Heart right ventricle (tissue), 16 donors: Measurements from ENCODE around the gene SCLT1. TPM values are rescaled to one million over a fixed set of nuclear protein-coding genes. Genes with fewer than 3 reads are reported as not detected.

Experiments
- ATAC-seq, 8 donors: fragments of 200-7000 bp; cut with Tn5 transposase; one replicate each; pipeline ENCODE4 v1.9.1; 2020; ENCODE audit warnings: mild to moderate bottlenecking in 8 of 8, moderate library complexity in 8 of 8, moderate number of reproducible peaks in 1 of 8
- DNase-seq, 2 donors: peaks; one replicate each; pipeline ENCODE4 v3.0.0-alpha.2; 2020
- H3K27ac ChIP-seq, 10 donors: fragments of 200-600 bp; sonication (generic) in 2 of 10; one replicate each; pipeline versions ENCODE4 v1.5.0 to v1.8.0; 2020 to 2022; ENCODE audit warnings: mild to moderate bottlenecking in 3 of 10
- H3K27me3 ChIP-seq, 7 donors: fragments of 200-600 bp; one replicate each; pipeline ENCODE4 v1.8.0; 2021 to 2022; ENCODE audit warnings: mild to moderate bottlenecking in 2 of 7
- H3K36me3 ChIP-seq, 9 donors: fragments of 200-600 bp; sonication (generic) in 1 of 9; one replicate each; pipeline versions ENCODE4 v1.5.0 to v1.8.0; 2020 to 2022; ENCODE audit warnings: mild to moderate bottlenecking in 2 of 9
- H3K4me1 ChIP-seq, 9 donors: fragments of 200-600 bp; sonication (generic) in 1 of 9; one replicate each; pipeline versions ENCODE4 v1.5.0 to v1.8.0; 2020 to 2022; ENCODE audit warnings: mild to moderate bottlenecking in 4 of 9
- H3K4me3 ChIP-seq, 10 donors: fragments of 200-600 bp; sonication (generic) in 2 of 10; one replicate each; pipeline versions ENCODE4 v1.5.0 to v1.8.0; 2020 to 2022; ENCODE audit warnings: mild to moderate bottlenecking in 7 of 10, moderate library complexity in 2 of 10
- H3K9me3 ChIP-seq, 11 donors: fragments of 200-600 bp in 10 of 11; sonication (generic) in 2 of 11; one replicate each; pipeline versions ENCODE4 v1.5.0 to v1.8.0; 2013 to 2022; ENCODE audit warnings: mild to moderate bottlenecking in 2 of 11, control low read depth in 1 of 11, moderate library complexity in 1 of 11
- CTCF ChIP-seq, 9 donors: fragments of 200-600 bp; sonication (generic) in 2 of 9; IDR thresholded peaks; one replicate each; pipeline versions ENCODE4 v1.5.0 to v1.8.0; 2021 to 2022; ENCODE audit warnings: antibody characterized with exemption in 9 of 9, mild to moderate bottlenecking in 5 of 9, moderate library complexity in 1 of 9
- whole genome bisulfite sequencing, 2 donors: extraction: QIAGEN DNeasy Blood & Tissue Kit; methylation state at CpG; one replicate each; pipeline ENCODE4 v1.1.7; 2013; ENCODE audit warnings: inconsistent platforms in 1 of 2; 5-methylcytosine and 5-hydroxymethylcytosine counted together
- intact Hi-C, 10 donors: fragments of 100-400 bp; cut with DNase I; formaldehyde crosslinking; loops; one replicate each; pipeline versions ENCODE4 v1.11.1 to v1.14.2; 2022
- polyA plus RNA-seq, 2 donors: library from polyadenylated mRNA; stranded (reverse); fragments of 200-250 nt; gene quantifications; one replicate each; pipeline ENCODE4 v1.2.3, GENCODE V29; 2013
- total RNA-seq, 10 donors: library from RNA; stranded (reverse); fragmentation: NEBNext Ultra II Directional in 3 of 10; extraction: Animal tissue kit (Norgen Biotek cat#: 25700) in 3 of 10; gene quantifications; one replicate each; pipeline versions ENCODE4 v1.2.1 to v1.2.4, GENCODE V29; 2021 to 2023
- donor health status: Arrhythmogenic right ventricular cardiomyopathy.
- donor health status: ischemic (EF 13 %, LVEDD 7.1; RV severe dilation, severe dysfunction).
- donor health status: healthy with polysubstance abuse.
- donor health status: DM: no; HTN: yes; CAD: no.
- donor health status: DM: no; HTN: no; CAD: no.
- donor health status: ischemic (EF 25% LVEDD 6.9; RV normal size, moderate dysfunction).
- donor health status: ischemic (EF 25% LVEDD 5.7; RV mildly dilated, moderate dysfunction).
- donor health status: healthy.
- donor health status: DM: yes; HTN: yes; CAD: no.
- donor health status: Ischemic cardiomyopathy.
- donor health status: ischemic (EF 35%, LVEDD 5.7; RV mildly dilated, moderate dysfunction).
- donor health status: nonischemic (EF 11% LVEDD 7.7; RV severe dilation, severe dysfunction).
- donor health status: DM: yes; HTN: yes; CAD: no.
- donor health status: PGD.
- donor health status: ischemic (EF 29% LVEDD 5.4; RV normal size, mild dysfunction).
- donor health status: nonischemic (EF 23%, LVEDD 6.1; RV moderate dilation, normal function).

The SCLT1 gene
- total and polyA plus RNA-seq, 12 donors: 3.0 to 12.4 (median 9.9) TPM

DNA sequence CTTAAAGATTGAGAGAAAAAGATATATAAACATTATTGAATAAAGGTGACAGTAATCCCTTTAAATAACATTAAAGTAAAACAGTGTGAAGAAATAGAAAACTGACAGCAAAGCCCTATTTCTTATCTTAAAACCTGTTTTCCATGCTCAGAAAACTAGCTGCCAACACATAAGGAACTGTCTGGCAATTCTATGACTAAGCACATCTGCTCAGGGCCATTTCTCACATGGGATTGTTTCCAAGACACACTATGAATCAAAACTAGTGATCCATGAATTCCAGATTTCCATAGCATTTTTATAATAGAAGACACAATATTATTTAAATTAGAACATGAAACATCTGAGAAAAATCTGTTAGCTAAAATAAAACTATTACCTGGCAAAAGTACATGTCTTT lies 113.4 kb downstream of the SCLT1 start:
- Histone ChIP-seq H3K4me1 (no peaks in the 10 kb centered on the region), H3K36me3 (peaks cover 0 to 16% (median 0%) of the 10 kb centered on the region in 9 donors), H3K27ac (no peak overlapping the region), H3K4me3 (no peak overlapping the region), H3K27me3 (no peaks in the 10 kb centered on the region), H3K9me3 (no peaks in the 10 kb centered on the region)
- DNase-seq: no peak
- intact Hi-C loops: loop anchor here in 1 of 10 donors (2.0 kb wide), 1 partner anchor 31 kb away; no protein-coding TSS in a partner anchor
- no peak for ATAC-seq
- TF ChIP-seq CTCF (IDR thresholded peaks at IDR 0.05): no peak

DNA sequence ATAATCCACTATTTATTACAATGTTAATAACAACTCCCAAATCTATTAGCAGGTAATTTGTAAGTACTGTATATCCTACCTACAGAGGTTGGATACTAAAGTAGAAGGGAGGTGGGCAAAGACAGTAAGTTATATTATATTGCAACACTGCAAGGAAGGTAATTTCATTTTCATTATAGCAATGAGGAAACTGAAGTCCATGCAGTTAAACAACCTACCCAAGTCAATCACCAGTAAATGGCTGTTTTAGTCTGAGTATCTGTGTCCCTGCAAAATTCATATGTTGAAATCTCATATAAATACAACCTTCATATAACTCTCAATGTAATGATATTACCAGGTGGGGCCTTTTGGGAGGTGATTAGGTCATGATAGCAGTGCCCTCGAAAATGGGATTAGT lies 114.4 kb downstream of the SCLT1 start:
- H3K27ac ChIP-seq: no peak overlapping the region
- intact Hi-C loops: no loop called here
- no peaks in the 10 kb centered on the region for H3K9me3 ChIP-seq
- H3K27me3 ChIP-seq: no peaks in the 10 kb centered on the region
- H3K4me3 ChIP-seq: no peak overlapping the region
- no peak for TF ChIP-seq CTCF (IDR thresholded peaks at IDR 0.05)
- no peak for ATAC-seq
- 96 to 100% methylated on average over 1 of the region's 1 CpG for WGBS, 2 donors
- no peaks in the 10 kb centered on the region for H3K4me1 ChIP-seq
- DNase-seq: no peak
- H3K36me3 ChIP-seq: peaks cover 0 to 16% (median 0%) of the 10 kb centered on the region in 9 donors

DNA sequence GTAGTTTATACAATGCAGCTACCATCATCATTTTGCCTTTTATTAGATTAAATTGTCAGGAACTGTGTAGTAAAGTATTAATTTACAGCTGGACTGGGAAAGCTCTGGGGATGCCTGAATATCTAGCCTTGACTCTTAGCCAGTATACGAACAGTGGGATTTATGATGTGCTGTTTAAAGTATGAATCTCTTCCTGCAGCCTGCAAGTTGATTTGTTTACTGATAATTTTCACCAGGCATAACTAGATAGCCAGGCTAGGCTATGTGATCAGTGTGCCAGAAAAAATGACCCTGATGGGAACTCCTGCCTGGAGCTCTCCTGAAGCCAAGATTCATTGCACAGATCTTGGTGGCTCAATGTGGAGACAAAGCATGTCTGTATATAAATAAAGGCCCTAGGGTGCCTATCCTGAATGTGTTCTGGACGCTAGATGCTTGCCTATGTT lies 119.2 kb downstream of the SCLT1 start:
- H3K4me3 ChIP-seq: no peak overlapping the region
- intact Hi-C loops: no loop called here
- no peak overlapping the region for H3K27ac ChIP-seq
- peaks cover 0 to 21% (median 0%) of the 10 kb centered on the region in 9 donors for H3K36me3 ChIP-seq
- no peaks in the 10 kb centered on the region for H3K9me3 ChIP-seq
- no peaks in the 10 kb centered on the region for H3K4me1 ChIP-seq
- DNase-seq (no peak), ATAC-seq (no peak)
- no peaks in the 10 kb centered on the region for H3K27me3 ChIP-seq
- WGBS, 2 donors: 62 to 64% methylated on average over 2 of the region's 2 CpGs
- no peak for TF ChIP-seq CTCF (IDR thresholded peaks at IDR 0.05)

GRCh38 chr4:128973384-128973783 lies 120.0 kb downstream of the SCLT1 start:
- no peak for ATAC-seq
- H3K4me3 ChIP-seq: no peak overlapping the region
- intact Hi-C loops: no loop called here
- H3K9me3 ChIP-seq: no peaks in the 10 kb centered on the region
- H3K4me1 ChIP-seq: no peaks in the 10 kb centered on the region
- peaks cover 0 to 27% (median 0%) of the 10 kb centered on the region in 9 donors for H3K36me3 ChIP-seq
- no peak for TF ChIP-seq CTCF (IDR thresholded peaks at IDR 0.05)
- H3K27ac ChIP-seq: no peak overlapping the region
- no peaks in the 10 kb centered on the region for H3K27me3 ChIP-seq
- no peak for DNase-seq
